Measurements from ENCODE around the gene NUBPL.

The NUBPL gene

GRCh38 chr14:31752867-31753661, 191.9 kb downstream of the NUBPL start:
- DNase-seq (ENCODE audit: insufficient read length, low spot score) (no peak), FAIRE-seq (no peak)
- TF ChIP-seq CTCF (IDR thresholded peaks at IDR 0.05; ENCODE audit: insufficient read depth, missing control alignments): no peak

- FAIRE-seq: no peak
- TF ChIP-seq CTCF (IDR thresholded peaks at IDR 0.05; ENCODE audit: insufficient read depth, missing control alignments): no peak
These were observed 197.7 kb downstream of the NUBPL start for GRCh38 chr14:31758941-31759340.

GRCh38 chr14:31760277-31760676, 199.1 kb downstream of the NUBPL start:
- TF ChIP-seq CTCF (IDR thresholded peaks at IDR 0.05; ENCODE audit: insufficient read depth, missing control alignments): no peak
- DNase-seq (ENCODE audit: insufficient read length, low spot score): no peak
- FAIRE-seq: no peak

More at GRCh38 chr14:31758941-31759340, 197.7 kb downstream of the NUBPL start:
- no peak for DNase-seq (ENCODE audit: insufficient read length, low spot score)

- DNase-seq (ENCODE audit: insufficient read length, low spot score) (no peak), FAIRE-seq (no peak)
- TF ChIP-seq CTCF (IDR thresholded peaks at IDR 0.05; ENCODE audit: insufficient read depth, missing control alignments): no peak
These were observed 200.1 kb downstream of the NUBPL start for GRCh38 chr14:31761325-31761724.

GRCh38 chr14:31763041-31763440, 201.8 kb downstream of the NUBPL start:
- FAIRE-seq (no peak), DNase-seq (ENCODE audit: insufficient read length, low spot score) (no peak)
- no peak for TF ChIP-seq CTCF (IDR thresholded peaks at IDR 0.05; ENCODE audit: insufficient read depth, missing control alignments)

GRCh38 chr14:31766315-31766892, 205.2 kb downstream of the NUBPL start:
- FAIRE-seq (no peak), DNase-seq (ENCODE audit: insufficient read length, low spot score) (no peak)
- no peak for TF ChIP-seq CTCF (IDR thresholded peaks at IDR 0.05; ENCODE audit: insufficient read depth, missing control alignments)

GRCh38 chr14:31768355-31768754, 207.2 kb downstream of the NUBPL start:
- no peak for TF ChIP-seq CTCF (IDR thresholded peaks at IDR 0.05; ENCODE audit: insufficient read depth, missing control alignments)
- DNase-seq (ENCODE audit: insufficient read length, low spot score) (no peak), FAIRE-seq (no peak)
